Activated CD8-positive, alpha-beta memory T cell treated with anti-CD3 and anti-CD28 coated beads, Interleukin-2, amount 10 ng/mL, durations not matched to agents 7 days and 5 days (primary cell): ENCODE measurements around the gene URB1. TPM values are rescaled to one million over a fixed set of nuclear protein-coding genes. Genes with fewer than 3 reads are reported as not detected.

ENCODE experiments used
- ATAC-seq: fragments of 150-1000 bp; cut with Tn5 transposase; one replicate; pipeline ENCODE4 v1.10.0; 2021; ENCODE audit warnings: moderate library complexity
- CTCF ChIA-PET: fragments of 350-600 bp; sonication (Branson Sonifier 250); formaldehyde crosslinking; loops from one replicate; lab custom pipeline; 2021; ENCODE audit warnings: antibody characterized with exemption; lab: Charles Lee
- DNase-seq: peaks from one replicate; pipeline ENCODE4 v3.0.0-alpha.2; 2020
- H3K27ac Mint-ChIP-seq: one replicate; pipeline ENCODE4 v1.8.0; 2021; ENCODE audit warnings: mild to moderate bottlenecking, mixed read lengths
- H3K27me3 Mint-ChIP-seq: one replicate; pipeline ENCODE4 v1.8.0; 2021; ENCODE audit warnings: mixed read lengths
- H3K36me3 Mint-ChIP-seq: one replicate; pipeline ENCODE4 v1.8.0; 2021; ENCODE audit warnings: mild to moderate bottlenecking, mixed read lengths
- H3K4me1 Mint-ChIP-seq: one replicate; pipeline ENCODE4 v1.8.0; 2021; ENCODE audit warnings: mixed read lengths
- H3K4me3 Mint-ChIP-seq: one replicate; pipeline ENCODE4 v1.8.0; 2021; ENCODE audit warnings: mild to moderate bottlenecking, moderate library complexity, mixed read lengths
- H3K9me3 Mint-ChIP-seq: one replicate; pipeline ENCODE4 v1.8.0; 2022; ENCODE audit warnings: low read depth, mixed read lengths
- total RNA-seq, 2 experiments: library from RNA; stranded (reverse); gene quantifications; one replicate each; pipeline ENCODE4 v1.2.3, GENCODE V29; 2021

URB1 gene
- total RNA-seq, 2 experiments from 2014 or later = 17.5 to 28.3 TPM

GRCh38 chr21:32415451-32416398, 22.9 kb upstream of the URB1 start:
- H3K4me3 Mint-ChIP-seq = no peak overlapping the region
- no peaks in the 10 kb centered on the region for H3K27me3 Mint-ChIP-seq
- H3K36me3 Mint-ChIP-seq = no peaks in the 10 kb centered on the region
- H3K9me3 Mint-ChIP-seq = no peaks in the 10 kb centered on the region
- no peak for DNase-seq
- CTCF ChIA-PET = interaction anchor here (1.0 to 2.2 kb wide), 5 partner anchors 11 to 185 kb away, joined by 3 to 9 read pairs (median 3); no protein-coding TSS in a partner anchor
- no peak for ATAC-seq
- no peak overlapping the region for H3K27ac Mint-ChIP-seq
- peaks cover 26% of the 10 kb centered on the region for H3K4me1 Mint-ChIP-seq

- no peak overlapping the region for H3K4me3 Mint-ChIP-seq
- CTCF ChIA-PET = interaction anchor here (0.9 to 2.2 kb wide), 5 partner anchors 12 to 186 kb away, joined by 3 to 9 read pairs (median 4); no protein-coding TSS in a partner anchor
- H3K4me1 Mint-ChIP-seq = peaks cover 32% of the 10 kb centered on the region
- H3K36me3 Mint-ChIP-seq = no peaks in the 10 kb centered on the region
- ATAC-seq (no peak), DNase-seq (no peak)
- H3K27ac Mint-ChIP-seq = no peak overlapping the region
- no peaks in the 10 kb centered on the region for H3K9me3 Mint-ChIP-seq
- H3K27me3 Mint-ChIP-seq = no peaks in the 10 kb centered on the region
Observed at GRCh38 chr21:32414579-32415358, 22.0 kb upstream of the URB1 start.

GRCh38 chr21:32413697-32414578, 21.1 kb upstream of the URB1 start:
- no peak for DNase-seq
- CTCF ChIA-PET = interaction anchor here (0.9 to 2.9 kb wide), 5 partner anchors 11 to 187 kb away, joined by 4 to 15 read pairs (median 9); no protein-coding TSS in a partner anchor
- no peaks in the 10 kb centered on the region for H3K9me3 Mint-ChIP-seq
- H3K4me1 Mint-ChIP-seq = peaks cover 32% of the 10 kb centered on the region
- peak overlapping the region; percentile 77 for H3K4me3 Mint-ChIP-seq
- no peak overlapping the region for H3K27ac Mint-ChIP-seq
- H3K36me3 Mint-ChIP-seq = no peaks in the 10 kb centered on the region
- ATAC-seq = no peak
- H3K27me3 Mint-ChIP-seq = no peaks in the 10 kb centered on the region

GRCh38 chr21:32413015-32413504, 20.2 kb upstream of the URB1 start:
- Mint-ChIP-seq H3K4me3 (peak overlapping the region; percentile 77), H3K9me3 (no peaks in the 10 kb centered on the region), H3K4me1 (peaks cover 40% of the 10 kb centered on the region), H3K27me3 (no peaks in the 10 kb centered on the region), H3K27ac (peak overlapping the region; percentile 41), H3K36me3 (no peaks in the 10 kb centered on the region)
- CTCF ChIA-PET = interaction anchor here (1.4 to 2.9 kb wide), 5 partner anchors 10 to 196 kb away, joined by 4 to 15 read pairs (median 12); no protein-coding TSS in a partner anchor
- no peak for ATAC-seq
- DNase-seq = no peak

GRCh38 chr21:32412162-32413014, 19.6 kb upstream of the URB1 start, which contains the start of gene EVA1C:
Gene EVA1C (plus strand): TSS chr21:32412706. CDS start chr21:32412854, 148 bp downstream.
- ATAC-seq (peak; percentile 63), DNase-seq (peak; percentile 59)
- Mint-ChIP-seq H3K36me3 (no peaks in the 10 kb centered on the region), H3K27ac (peak within 1 kb of the TSS; percentile 91), H3K4me1 (peaks cover 46% of the 10 kb centered on the region), H3K9me3 (no peaks in the 10 kb centered on the region), H3K27me3 (no peaks in the 10 kb centered on the region), H3K4me3 (peak within 1 kb of the TSS; percentile 90)
- CTCF ChIA-PET = interaction anchor here (1.0 to 2.9 kb wide), 7 partner anchors 10 to 197 kb away, joined by 3 to 15 read pairs (median 5); no protein-coding TSS in a partner anchor

- H3K4me1 Mint-ChIP-seq = peaks cover 50% of the 10 kb centered on the region
- DNase-seq (peak; percentile 81), ATAC-seq (peak; percentile 72)
- peak overlapping the region; percentile 91 for H3K27ac Mint-ChIP-seq
- H3K4me3 Mint-ChIP-seq = peak overlapping the region; percentile 90
- no peaks in the 10 kb centered on the region for H3K27me3 Mint-ChIP-seq
- CTCF ChIA-PET = interaction anchor here (1.0 to 2.9 kb wide), 7 partner anchors 9 to 198 kb away, joined by 3 to 15 read pairs (median 5); no protein-coding TSS in a partner anchor
- H3K36me3 Mint-ChIP-seq = no peaks in the 10 kb centered on the region
- H3K9me3 Mint-ChIP-seq = no peaks in the 10 kb centered on the region
Observed at GRCh38 chr21:32411350-32412161, 18.7 kb upstream of the URB1 start.

- ATAC-seq (no peak), DNase-seq (no peak)
- H3K4me1 Mint-ChIP-seq = peaks cover 54% of the 10 kb centered on the region
- H3K27me3 Mint-ChIP-seq = no peaks in the 10 kb centered on the region
- H3K27ac Mint-ChIP-seq = peak overlapping the region; percentile 91
- peak overlapping the region; percentile 90 for H3K4me3 Mint-ChIP-seq
- CTCF ChIA-PET = interaction anchor here (1.3 to 2.9 kb wide), 3 partner anchors 8 to 190 kb away, joined by 5 to 15 read pairs (median 12); no protein-coding TSS in a partner anchor
- H3K36me3 Mint-ChIP-seq = no peaks in the 10 kb centered on the region
- no peaks in the 10 kb centered on the region for H3K9me3 Mint-ChIP-seq
Observed at GRCh38 chr21:32410916-32411315, 18.1 kb upstream of the URB1 start.

GRCh38 chr21:32410291-32410690, 17.5 kb upstream of the URB1 start:
- H3K4me3 Mint-ChIP-seq = no peak overlapping the region
- no peak overlapping the region for H3K27ac Mint-ChIP-seq
- CTCF ChIA-PET = no interaction called here

GRCh38 chr21:32406405-32406804, 13.6 kb upstream of the URB1 start:
- Mint-ChIP-seq H3K27ac (peak overlapping the region; percentile 63), H3K4me3 (no peak overlapping the region), H3K9me3 (no peaks in the 10 kb centered on the region), H3K27me3 (no peaks in the 10 kb centered on the region), H3K36me3 (no peaks in the 10 kb centered on the region), H3K4me1 (peaks cover 44% of the 10 kb centered on the region)
- DNase-seq (no peak), ATAC-seq (no peak)
- CTCF ChIA-PET = interaction anchor here (2.6 to 7.3 kb wide), 2 partner anchors 163 to 194 kb away, joined by 17 to 66 read pairs; no protein-coding TSS in a partner anchor

More at GRCh38 chr21:32410291-32410690, 17.5 kb upstream of the URB1 start:
- Mint-ChIP-seq H3K4me1 (peaks cover 54% of the 10 kb centered on the region), H3K9me3 (no peaks in the 10 kb centered on the region), H3K36me3 (no peaks in the 10 kb centered on the region), H3K27me3 (no peaks in the 10 kb centered on the region)
- DNase-seq (no peak), ATAC-seq (no peak)

- Mint-ChIP-seq H3K27me3 (peaks cover 6% of the 10 kb centered on the region), H3K4me3 (no peak overlapping the region), H3K4me1 (peaks cover 26% of the 10 kb centered on the region), H3K9me3 (no peaks in the 10 kb centered on the region), H3K27ac (peak overlapping the region; percentile 16), H3K36me3 (no peaks in the 10 kb centered on the region)
- ATAC-seq (peak; percentile 83), DNase-seq (peak; percentile 71)
- CTCF ChIA-PET = interaction anchor here (0.6 to 7.3 kb wide), 16 partner anchors 8 to 223 kb away, joined by 3 to 75 read pairs (median 4); partner anchors contain the start of genes EVA1C and URB1
Observed at GRCh38 chr21:32403201-32403777, 10.5 kb upstream of the URB1 start.
